Tibial nerve (tissue), 4 donors: ENCODE results near the gene MCF2L. TPM values are rescaled to one million over a fixed set of nuclear protein-coding genes. Genes with fewer than 3 reads are reported as not detected.

ENCODE experiments used
- DNase-seq, 2 donors: peaks; one replicate each; pipeline ENCODE4 v3.0.0-alpha.2; 2019; ENCODE audit warnings: low spot score in 2 of 2
- H3K27ac ChIP-seq, 4 donors: fragments of 200-600 bp; sonication (generic) in 3 of 4; one replicate each; pipeline ENCODE4 v1.5.1; 2017 to 2019; ENCODE audit warnings: mild to moderate bottlenecking in 1 of 4
- H3K27me3 ChIP-seq, 2 donors: fragments of 200-600 bp; sonication (generic) in 1 of 2; one replicate each; pipeline versions ENCODE4 v1.5.1 to v1.6.0; 2017 to 2019
- H3K36me3 ChIP-seq, 3 donors: fragments of 200-600 bp; sonication (generic); one replicate each; pipeline ENCODE4 v1.5.1; 2018 to 2019
- H3K4me1 ChIP-seq, 4 donors: fragments of 200-600 bp; sonication (generic) in 3 of 4; one replicate each; pipeline ENCODE4 v1.5.1; 2017 to 2019
- H3K4me3 ChIP-seq, 4 donors: fragments of 200-600 bp; sonication (generic) in 3 of 4; one replicate each; pipeline ENCODE4 v1.5.1; 2017 to 2019; ENCODE audit warnings: mild to moderate bottlenecking in 1 of 4, moderate library complexity in 1 of 4
- H3K9me3 ChIP-seq, 4 donors: fragments of 200-600 bp; sonication (generic) in 3 of 4; one replicate each; pipeline ENCODE4 v1.5.1; 2017 to 2019
- EP300 ChIP-seq, 2 donors: sonication (generic); formaldehyde crosslinking; IDR thresholded peaks; one replicate each; pipeline ENCODE4 v1.6.1; 2017; ENCODE audit warnings: antibody characterized with exemption in 2 of 2, mild to moderate bottlenecking in 1 of 2
- POLR2A ChIP-seq, 2 donors: fragments of 450-650 bp; IDR thresholded peaks; one replicate each; pipeline ENCODE4 v1.6.1; 2017; ENCODE audit warnings: antibody characterized with exemption in 2 of 2, mild to moderate bottlenecking in 2 of 2, moderate library complexity in 2 of 2
- WGBS, 2 donors: methylation state at CpG; one replicate each; pipeline ENCODE4 v1.1.5; 2018; 5-methylcytosine and 5-hydroxymethylcytosine counted together
- total RNA-seq, 4 donors: library from RNA; depleted of rRNA; stranded (reverse); fragments of >200 nt; gene quantifications; one replicate each; pipeline ENCODE4 v1.1.0, GENCODE V29; 2016
- TF ChIP-seq, protein P1 (sequence below), 5 experiments: fragments of 200-600 bp in 3 of 5; fragments of 450-650 bp in 2 of 5; sonication (generic) in 3 of 5; IDR thresholded peaks; one replicate each; pipeline ENCODE4 v1.5.1; 2016 to 2019; ENCODE audit warnings: antibody characterized with exemption in 5 of 5, mild to moderate bottlenecking in 3 of 5, moderate library complexity in 2 of 5

MCF2L gene
- total RNA-seq, 4 donors from 2014 or later, result 30.1 to 82.6 (median 45.3) TPM

DNA sequence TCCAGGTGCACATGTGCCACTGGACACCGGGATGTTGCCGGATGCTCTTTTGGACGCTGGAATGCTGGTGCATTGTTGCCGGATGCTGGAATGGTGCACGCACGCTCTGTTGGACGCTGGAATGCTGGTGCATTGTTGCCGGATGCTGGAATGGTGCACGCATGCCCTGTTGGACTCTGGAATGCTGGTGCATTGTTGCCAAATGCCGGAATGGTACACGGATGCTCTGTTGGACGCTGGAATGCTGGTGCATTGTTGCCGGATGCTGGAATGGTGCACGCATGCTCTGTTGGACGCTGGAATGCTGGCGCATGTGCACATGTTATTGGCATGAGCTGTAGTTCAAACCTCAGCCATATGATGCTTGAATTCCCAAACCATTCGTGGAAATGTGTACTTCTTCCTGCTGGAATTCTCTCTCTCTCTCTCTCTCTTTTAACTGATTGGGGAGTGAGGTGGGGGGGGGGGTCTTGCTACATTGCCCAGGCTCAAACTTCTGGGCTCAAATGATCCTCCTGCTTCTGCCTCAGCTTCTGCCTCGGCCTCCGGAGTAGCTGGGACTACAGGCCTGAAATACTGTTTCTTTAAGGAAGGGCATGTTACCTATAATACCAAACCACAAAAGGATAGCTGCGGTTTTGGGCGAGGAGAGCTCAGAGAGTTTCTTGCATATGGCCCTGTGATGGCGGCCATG is 1.2 kb upstream of the MCF2L start:
- Histone ChIP-seq H3K4me3 (peak overlapping the region in 1 of 4 donors; percentile 38), H3K36me3 (no peaks in the 10 kb centered on the region), H3K9me3 (no peaks in the 10 kb centered on the region), H3K27me3 (peaks cover 0 to 72% of the 10 kb centered on the region in 2 donors), H3K4me1 (peaks cover 0 to 19% (median 6%) of the 10 kb centered on the region in 4 donors), H3K27ac (no peak overlapping the region)
- 80 to 81% methylated on average over 18 to 21 of the region's 22 CpGs for WGBS, 2 donors
- no peak for TF ChIP-seq EP300 (IDR thresholded peaks at IDR 0.05)
- TF ChIP-seq, protein P1, sequence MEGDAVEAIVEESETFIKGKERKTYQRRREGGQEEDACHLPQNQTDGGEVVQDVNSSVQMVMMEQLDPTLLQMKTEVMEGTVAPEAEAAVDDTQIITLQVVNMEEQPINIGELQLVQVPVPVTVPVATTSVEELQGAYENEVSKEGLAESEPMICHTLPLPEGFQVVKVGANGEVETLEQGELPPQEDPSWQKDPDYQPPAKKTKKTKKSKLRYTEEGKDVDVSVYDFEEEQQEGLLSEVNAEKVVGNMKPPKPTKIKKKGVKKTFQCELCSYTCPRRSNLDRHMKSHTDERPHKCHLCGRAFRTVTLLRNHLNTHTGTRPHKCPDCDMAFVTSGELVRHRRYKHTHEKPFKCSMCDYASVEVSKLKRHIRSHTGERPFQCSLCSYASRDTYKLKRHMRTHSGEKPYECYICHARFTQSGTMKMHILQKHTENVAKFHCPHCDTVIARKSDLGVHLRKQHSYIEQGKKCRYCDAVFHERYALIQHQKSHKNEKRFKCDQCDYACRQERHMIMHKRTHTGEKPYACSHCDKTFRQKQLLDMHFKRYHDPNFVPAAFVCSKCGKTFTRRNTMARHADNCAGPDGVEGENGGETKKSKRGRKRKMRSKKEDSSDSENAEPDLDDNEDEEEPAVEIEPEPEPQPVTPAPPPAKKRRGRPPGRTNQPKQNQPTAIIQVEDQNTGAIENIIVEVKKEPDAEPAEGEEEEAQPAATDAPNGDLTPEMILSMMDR (IDR thresholded peaks at IDR 0.05), result no peak
- no peak for TF ChIP-seq POLR2A (IDR thresholded peaks at IDR 0.05)
- no peak for DNase-seq

- H3K9me3 ChIP-seq, result no peaks in the 10 kb centered on the region
- H3K36me3 ChIP-seq, result no peaks in the 10 kb centered on the region
- H3K27ac ChIP-seq, result peak overlapping the region in 1 of 4 donors; percentile 56
- H3K4me3 ChIP-seq, result peak overlapping the region in 3 of 4 donors; percentile 27 to 48 (median 38)
- WGBS, 2 donors, result 15% methylated on average over 19 to 39 of the region's 52 CpGs
- H3K4me1 ChIP-seq, result peaks cover 0 to 19% (median 6%) of the 10 kb centered on the region in 4 donors
- no peak for TF ChIP-seq EP300 (IDR thresholded peaks at IDR 0.05)
- TF ChIP-seq, protein P1 (IDR thresholded peaks at IDR 0.05), result no peak
- TF ChIP-seq POLR2A (IDR thresholded peaks at IDR 0.05), result no peak
- peaks cover 0 to 72% of the 10 kb centered on the region in 2 donors for H3K27me3 ChIP-seq
- DNase-seq, result no peak
These were observed 569 bp upstream of the MCF2L start for GRCh38 chr13:112968380-112968909.

DNA sequence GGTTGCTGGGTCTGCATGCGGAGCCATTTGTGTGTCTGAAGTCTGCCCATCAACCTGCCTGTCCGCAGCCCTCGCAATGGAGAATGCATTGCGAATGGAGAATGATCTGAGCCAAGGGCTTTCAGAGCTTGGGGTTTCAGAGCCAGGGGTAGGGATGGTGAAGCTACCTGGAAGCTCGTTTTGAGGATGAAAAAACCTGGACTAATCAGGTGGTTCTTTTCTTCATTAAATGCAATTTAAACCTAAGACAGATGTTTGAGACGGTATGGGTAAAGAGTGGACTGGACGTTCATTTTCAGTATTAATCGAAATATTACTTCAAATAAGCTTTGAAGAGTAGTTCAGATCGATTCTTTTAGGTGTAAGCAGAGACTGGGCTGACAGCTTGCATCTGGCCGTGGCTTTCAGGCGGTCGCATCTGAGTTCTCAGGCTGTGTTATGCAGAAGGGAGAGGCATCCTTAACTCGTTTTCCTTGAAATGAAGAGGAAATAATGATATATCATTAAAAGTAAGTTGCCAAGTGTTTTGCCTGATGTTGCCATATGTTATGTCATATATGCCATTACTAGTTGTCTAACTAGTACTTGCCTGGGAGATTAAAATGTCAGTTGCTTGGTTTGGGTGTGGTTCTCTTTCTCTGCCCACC is 801 bp downstream of the MCF2L start:
- peak overlapping the region in 3 of 4 donors; percentile 27 to 48 (median 38) for H3K4me3 ChIP-seq
- peaks cover 0 to 19% (median 6%) of the 10 kb centered on the region in 4 donors for H3K4me1 ChIP-seq
- no peaks in the 10 kb centered on the region for H3K9me3 ChIP-seq
- TF ChIP-seq EP300 (IDR thresholded peaks at IDR 0.05) (no peak), POLR2A (IDR thresholded peaks at IDR 0.05) (no peak)
- TF ChIP-seq, protein P1 (IDR thresholded peaks at IDR 0.05), result no peak
- WGBS, 2 donors, result 36% methylated on average over 13 of the region's 13 CpGs
- DNase-seq, result no peak
- H3K36me3 ChIP-seq, result no peaks in the 10 kb centered on the region
- H3K27ac ChIP-seq, result no peak overlapping the region
- peaks cover 0 to 72% of the 10 kb centered on the region in 2 donors for H3K27me3 ChIP-seq

DNA sequence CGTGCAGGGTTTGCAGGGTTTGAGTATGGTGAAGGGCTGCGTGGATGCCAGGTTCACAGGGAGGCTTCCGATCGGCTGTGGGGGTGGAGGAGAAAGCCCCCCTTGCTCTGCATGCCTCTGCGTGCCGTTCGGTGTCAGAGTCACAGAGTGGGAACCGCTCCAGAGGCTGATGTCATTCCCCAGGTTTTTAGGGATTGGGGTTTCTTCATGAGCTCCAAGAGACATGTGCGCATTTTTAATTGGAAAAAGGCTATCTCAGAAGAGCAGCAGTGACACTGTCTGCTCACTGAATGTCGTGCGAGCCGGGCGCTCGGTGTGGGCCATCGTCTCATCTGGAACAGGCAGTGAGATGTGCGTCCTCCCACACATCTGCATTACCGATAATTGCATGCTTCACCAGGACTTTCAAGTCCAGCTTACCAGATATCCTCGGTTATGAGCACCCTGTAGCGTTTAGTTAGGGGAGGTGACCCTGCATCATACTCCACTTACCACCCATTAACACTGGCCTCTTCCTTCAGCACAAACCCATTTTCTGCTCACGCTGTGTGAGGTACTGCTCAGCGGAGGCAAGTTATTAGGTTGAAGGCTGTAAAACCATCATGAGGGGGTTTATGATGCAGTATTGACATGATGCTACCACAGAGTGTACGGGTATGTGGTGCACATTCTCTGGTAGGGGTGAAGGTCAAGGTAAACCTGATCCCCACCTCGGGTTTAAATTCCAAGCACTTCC is 1.7 kb downstream of the MCF2L start:
- Histone ChIP-seq H3K9me3 (no peaks in the 10 kb centered on the region), H3K27ac (no peak overlapping the region), H3K4me1 (peaks cover 0 to 19% (median 6%) of the 10 kb centered on the region in 4 donors), H3K27me3 (peaks cover 0 to 63% of the 10 kb centered on the region in 2 donors), H3K4me3 (no peak overlapping the region), H3K36me3 (no peaks in the 10 kb centered on the region)
- TF ChIP-seq, protein P1 (IDR thresholded peaks at IDR 0.05), result no peak
- TF ChIP-seq POLR2A (IDR thresholded peaks at IDR 0.05) (no peak), EP300 (IDR thresholded peaks at IDR 0.05) (no peak)
- DNase-seq, result no peak
- WGBS, 2 donors, result 66 to 71% methylated on average over 23 of the region's 23 CpGs
